Measurements from ENCODE around the gene PSME1. TPM values are rescaled to one million over a fixed set of nuclear protein-coding genes. Genes with fewer than 3 reads are reported as not detected.
A peak's percentile ranks its signal among the peaks of the same experiment; 100 is the strongest.

PSME1 gene
- total and polyA plus RNA-seq, 2 of the 13 experiments (the other 11 are each of a cell fraction or from before 2014, with no cell fraction given), result 159 to 608 TPM

GRCh38 chr14:24113801-24114531 is 22.0 kb upstream of the PSME1 start (continued):
- TF ChIP-seq TRIM22 (IDR thresholded peaks at IDR 0.05) (no peak), ZNF720 (CRISPR knock-in tag; IDR thresholded peaks at IDR 0.05) (0 out of 2 replicates have a peak, but pooled peaks have one; percentile 90), ZKSCAN5 (CRISPR knock-in tag; IDR thresholded peaks at IDR 0.05) (0 out of 2 replicates have a peak, but pooled peaks have one; percentile 12), ZNF275 (CRISPR knock-in tag; IDR thresholded peaks at IDR 0.05; ENCODE audit: borderline replicate concordance) (no peak; the same call in 1 of the 2 replicates), ZNF317 (CRISPR knock-in tag; IDR thresholded peaks at IDR 0.05) (peak; percentile 82; the same call in 1 of the 2 replicates), MATR3 (CRISPR knock-in tag; IDR thresholded peaks at IDR 0.05) (peak; percentile 90; the same call in 1 of the 2 replicates), ZNF232 (CRISPR knock-in tag; IDR thresholded peaks at IDR 0.05; ENCODE audit: borderline replicate concordance) (peak; percentile 87), GMEB1 (CRISPR knock-in tag; IDR thresholded peaks at IDR 0.05; ENCODE audit: borderline replicate concordance) (peak; percentile 77), IRF2 (CRISPR knock-in tag; IDR thresholded peaks at IDR 0.05) (peak; percentile 100), DR1 (CRISPR knock-in tag; IDR thresholded peaks at IDR 0.05) (peak; percentile 86; the same call in 1 of the 2 replicates), ATF3 (CRISPR knock-in tag; IDR thresholded peaks at IDR 0.05) (peak; percentile 83), PAX8 (CRISPR knock-in tag; IDR thresholded peaks at IDR 0.05; ENCODE audit: borderline replicate concordance) (peak; percentile 97; the same call in 1 of the 2 replicates), PHF8 (CRISPR knock-in tag; IDR thresholded peaks at IDR 0.05) (peak; percentile 86), SMAD1 (CRISPR knock-in tag; IDR thresholded peaks at IDR 0.05; ENCODE audit: borderline replicate concordance, low read depth) (peak; percentile 99), SRY (CRISPR knock-in tag; IDR thresholded peaks at IDR 0.05) (no peak), HNRNPH1 (optimal IDR thresholded peaks at IDR 0.05; ENCODE audit: low read depth, low read length) (no peak), ZNF180 (CRISPR knock-in tag; IDR thresholded peaks at IDR 0.05; ENCODE audit: borderline replicate concordance, low read depth) (no peak; the same call in 1 of the 2 replicates), ZNF800 (CRISPR knock-in tag; IDR thresholded peaks at IDR 0.05) (peak; percentile 93; the same call in 1 of the 2 replicates), FOXC1 (CRISPR knock-in tag; IDR thresholded peaks at IDR 0.05; ENCODE audit: borderline replicate concordance) (peak; percentile 92; the same call in 1 of the 2 replicates), JUND (CRISPR knock-in tag; IDR thresholded peaks at IDR 0.05) (peak; percentile 87), MTA3 (CRISPR knock-in tag; IDR thresholded peaks at IDR 0.05) (0 out of 2 replicates have a peak, but pooled peaks have one; percentile 25), ZNF775 (CRISPR knock-in tag; IDR thresholded peaks at IDR 0.05; ENCODE audit: borderline replicate concordance) (peak; percentile 48; the same call in 1 of the 2 replicates), PPARG (CRISPR knock-in tag; conservative IDR thresholded peaks at IDR 0.05) (peak; percentile 88)

All from HepG2 (cell line).